DOHH2 (cell line): ENCODE measurements around the gene CD34.
A peak's percentile ranks its signal among the peaks of the same experiment; 100 is the strongest.

ENCODE experiments used
- H3F3A ChIP-seq: fragments of 200-600 bp; sonication (generic), shearing (Covaris generic); 2 replicates; pipeline ENCODE4 v1.6.0; 2016; ENCODE audit warnings: antibody characterized with exemption, mild to moderate bottlenecking; ENCODE audit not compliant: control insufficient read depth, insufficient read depth
- H3K27ac ChIP-seq: fragments of 200-600 bp; sonication (generic); 2 replicates; pipeline ENCODE4 v1.5.1; 2014; ENCODE audit warnings: low read depth, mild to moderate bottlenecking, low read length, moderate library complexity
- H3K27me3 ChIP-seq: fragments of 200-600 bp; sonication (generic); 2 replicates; pipeline ENCODE4 v1.6.1; 2014; ENCODE audit warnings: mild to moderate bottlenecking, low read length, mixed read lengths; ENCODE audit not compliant: control insufficient read depth
- H3K36me3 ChIP-seq: fragments of 200-600 bp; sonication (generic); 2 replicates; pipeline ENCODE4 v1.6.1; 2014; ENCODE audit warnings: mild to moderate bottlenecking, low read length, moderate library complexity, mixed read lengths; ENCODE audit not compliant: control insufficient read depth
- H3K4me1 ChIP-seq: fragments of 200-600 bp; sonication (generic); 2 replicates; pipeline ENCODE4 v1.6.1; 2014; ENCODE audit warnings: mild to moderate bottlenecking, low read length, mixed read lengths; ENCODE audit not compliant: control insufficient read depth
- H3K4me2 ChIP-seq: fragments of 200-600 bp; sonication (generic); 2 replicates; pipeline ENCODE4 v1.6.0; 2014; ENCODE audit warnings: mild to moderate bottlenecking, low read length, moderate library complexity
- H3K4me3 ChIP-seq: fragments of 200-600 bp; sonication (generic); 2 replicates; pipeline ENCODE4 v1.5.1; 2014; ENCODE audit warnings: mild to moderate bottlenecking, low read length, mixed read lengths
- H3K79me2 ChIP-seq: fragments of 200-600 bp; sonication (generic); 2 replicates; pipeline ENCODE4 v1.6.1; 2014; ENCODE audit warnings: mild to moderate bottlenecking, low read length, mixed read lengths; ENCODE audit not compliant: control insufficient read depth
- H3K9me2 ChIP-seq: fragments of 200-600 bp; sonication (generic); replicated peaks from 2 replicates; pipeline ENCODE4 v1.6.1; 2014; ENCODE audit warnings: mild to moderate bottlenecking, low read length, mixed read lengths; ENCODE audit not compliant: control insufficient read depth
- H3K9me3 ChIP-seq: fragments of 200-600 bp; sonication (generic); 2 replicates; pipeline ENCODE4 v1.6.1; 2014; ENCODE audit warnings: antibody characterized with exemption, low read length, mixed read lengths; ENCODE audit not compliant: control insufficient read depth, insufficient read depth
- H4K20me1 ChIP-seq: fragments of 200-600 bp; sonication (generic); 2 replicates; pipeline ENCODE4 v1.6.0; 2014; ENCODE audit warnings: low read depth, mild to moderate bottlenecking, antibody characterized with exemption, low read length, moderate library complexity; ENCODE audit not compliant: control insufficient read depth, insufficient read depth
- EZH2phosphoT487 ChIP-seq: fragments of 200-600 bp; sonication (generic); IDR thresholded peaks from 2 replicates; pipeline ENCODE4 v1.6.1; 2017; ENCODE audit warnings: borderline replicate concordance, mild to moderate bottlenecking, antibody characterized with exemption, low read length, moderate library complexity, mixed read lengths
- TF ChIP-seq, protein P1 (sequence below): fragments of 200-600 bp; sonication (generic); IDR thresholded peaks from one replicate; pipeline ENCODE4 v1.5.1; 2014; ENCODE audit warnings: antibody characterized with exemption, mild to moderate bottlenecking, low read depth, low read length; ENCODE audit not compliant: poor library complexity, severe bottlenecking

The CD34 gene

DNA sequence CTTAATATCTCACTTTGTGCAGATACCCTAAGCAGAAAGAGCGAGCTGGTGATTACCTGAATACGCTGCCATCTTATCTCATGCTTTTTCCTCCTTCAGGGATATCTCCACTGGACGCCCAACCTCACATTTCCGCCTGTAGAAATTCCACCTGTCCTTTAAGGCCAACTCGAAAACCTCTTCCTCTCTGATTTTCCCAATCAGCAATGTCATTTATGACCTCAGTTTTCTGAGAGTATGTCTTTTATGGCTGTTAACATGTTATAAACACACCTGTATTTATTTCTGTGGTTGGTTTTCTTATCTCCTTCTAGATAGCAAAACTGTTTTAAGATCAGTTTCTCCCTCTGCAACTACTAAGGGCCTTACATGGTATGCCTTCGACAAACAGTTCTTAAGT, 41.1 kb downstream of the CD34 start:
- no peaks in the 10 kb centered on the region for H3K9me3 ChIP-seq
- no peaks in the 10 kb centered on the region for H3F3A ChIP-seq
- H3K9me2 ChIP-seq, result no peaks in the 10 kb centered on the region
- H3K36me3 ChIP-seq, result no peaks in the 10 kb centered on the region
- peaks cover 4% of the 10 kb centered on the region for H3K79me2 ChIP-seq
- H3K4me2 ChIP-seq, result no peak overlapping the region
- H3K4me3 ChIP-seq, result no peak overlapping the region
- no peaks in the 10 kb centered on the region for H4K20me1 ChIP-seq
- no peak overlapping the region for H3K27ac ChIP-seq
- peaks cover 34% of the 10 kb centered on the region for H3K4me1 ChIP-seq
- no peak for TF ChIP-seq EZH2phosphoT487
- TF ChIP-seq, protein P1, sequence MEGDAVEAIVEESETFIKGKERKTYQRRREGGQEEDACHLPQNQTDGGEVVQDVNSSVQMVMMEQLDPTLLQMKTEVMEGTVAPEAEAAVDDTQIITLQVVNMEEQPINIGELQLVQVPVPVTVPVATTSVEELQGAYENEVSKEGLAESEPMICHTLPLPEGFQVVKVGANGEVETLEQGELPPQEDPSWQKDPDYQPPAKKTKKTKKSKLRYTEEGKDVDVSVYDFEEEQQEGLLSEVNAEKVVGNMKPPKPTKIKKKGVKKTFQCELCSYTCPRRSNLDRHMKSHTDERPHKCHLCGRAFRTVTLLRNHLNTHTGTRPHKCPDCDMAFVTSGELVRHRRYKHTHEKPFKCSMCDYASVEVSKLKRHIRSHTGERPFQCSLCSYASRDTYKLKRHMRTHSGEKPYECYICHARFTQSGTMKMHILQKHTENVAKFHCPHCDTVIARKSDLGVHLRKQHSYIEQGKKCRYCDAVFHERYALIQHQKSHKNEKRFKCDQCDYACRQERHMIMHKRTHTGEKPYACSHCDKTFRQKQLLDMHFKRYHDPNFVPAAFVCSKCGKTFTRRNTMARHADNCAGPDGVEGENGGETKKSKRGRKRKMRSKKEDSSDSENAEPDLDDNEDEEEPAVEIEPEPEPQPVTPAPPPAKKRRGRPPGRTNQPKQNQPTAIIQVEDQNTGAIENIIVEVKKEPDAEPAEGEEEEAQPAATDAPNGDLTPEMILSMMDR, result no peak
- H3K27me3 ChIP-seq, result no peaks in the 10 kb centered on the region

DNA sequence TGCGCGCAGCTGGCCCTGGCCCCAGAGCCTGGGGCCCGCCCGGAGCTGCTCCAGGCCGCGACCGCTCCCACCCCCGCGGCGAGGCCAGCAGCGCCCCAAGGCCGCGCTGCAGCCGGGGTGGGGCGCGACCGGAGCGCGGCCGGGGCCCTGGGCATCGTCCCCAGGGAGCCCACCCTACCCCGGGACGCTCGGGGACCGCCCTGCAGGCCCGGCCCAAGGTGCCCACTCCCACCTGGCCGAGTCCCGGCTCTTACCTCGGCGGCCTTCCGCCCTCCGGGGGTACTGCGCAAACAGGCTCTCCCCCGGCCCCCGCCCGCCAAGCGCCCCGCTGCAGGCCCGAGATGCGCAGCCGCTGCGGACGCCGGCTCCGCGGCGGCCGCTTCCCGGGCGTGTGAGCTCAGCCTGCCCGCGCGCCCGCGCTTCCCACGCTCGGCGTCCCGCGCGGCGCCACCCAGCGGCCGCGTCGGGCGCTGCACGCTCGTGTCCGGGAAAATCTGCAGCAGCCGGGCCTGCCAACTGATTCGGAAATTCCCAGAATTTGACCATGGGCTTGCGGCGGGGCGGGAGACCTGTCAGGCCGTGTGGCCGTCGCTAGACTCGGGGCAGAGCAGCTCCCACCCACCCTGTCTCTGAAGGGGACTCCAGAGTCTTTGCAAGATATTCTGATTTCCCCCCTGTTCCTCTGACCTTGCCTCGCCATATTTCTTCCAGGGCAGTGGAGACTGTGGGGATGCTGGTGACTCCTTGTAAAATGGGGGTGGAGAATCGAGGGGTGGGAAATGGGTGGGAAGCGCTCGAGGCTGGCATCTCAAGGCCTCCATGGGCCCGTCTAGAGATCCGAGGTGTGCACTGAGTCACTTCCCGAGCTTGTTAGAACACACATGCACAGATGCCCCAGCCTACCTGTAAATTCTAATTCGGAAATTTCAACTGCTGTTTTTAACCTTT, 41.9 kb downstream of the CD34 start:
- peaks cover 38% of the 10 kb centered on the region for H3K4me1 ChIP-seq
- no peaks in the 10 kb centered on the region for H3K9me3 ChIP-seq
- peak overlapping the region; percentile 89 for H3K4me3 ChIP-seq
- no peaks in the 10 kb centered on the region for H3K27me3 ChIP-seq
- no peak overlapping the region for H3K27ac ChIP-seq
- H3K9me2 ChIP-seq, result no peaks in the 10 kb centered on the region
- no peaks in the 10 kb centered on the region for H3F3A ChIP-seq
- H3K4me2 ChIP-seq, result peak overlapping the region; percentile 95
- no peaks in the 10 kb centered on the region for H3K36me3 ChIP-seq
- H3K79me2 ChIP-seq, result peaks cover 4% of the 10 kb centered on the region
- H4K20me1 ChIP-seq, result no peaks in the 10 kb centered on the region
- TF ChIP-seq, protein P1, result peak; percentile 45
- TF ChIP-seq EZH2phosphoT487, result no peak

DNA sequence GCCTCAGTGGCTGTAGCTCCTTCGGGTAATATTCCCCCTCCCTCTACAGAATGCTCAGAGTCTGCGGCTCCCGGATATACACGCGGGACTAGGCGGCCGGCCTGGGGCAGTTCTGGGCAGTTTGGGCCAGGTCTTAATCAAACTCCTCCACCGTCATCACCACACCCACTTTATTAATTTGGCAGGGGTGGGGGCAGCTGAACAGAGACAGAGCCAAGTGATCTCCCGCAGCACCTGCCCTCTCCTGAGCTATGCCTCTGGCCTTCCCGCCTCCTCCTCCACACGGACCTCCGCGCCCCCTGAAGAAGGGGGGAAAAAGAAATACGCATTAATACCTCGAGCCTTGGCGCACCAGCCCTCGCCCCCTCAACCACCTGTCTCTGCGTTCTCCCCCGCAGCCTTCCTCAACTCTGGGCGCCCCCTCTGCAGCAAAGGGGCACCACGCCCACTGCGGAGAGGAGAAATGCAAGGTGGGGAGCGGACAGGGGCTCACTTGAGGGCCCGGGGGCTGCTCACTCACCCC, 42.6 kb downstream of the CD34 start:
- H3K27me3 ChIP-seq, result no peaks in the 10 kb centered on the region
- no peaks in the 10 kb centered on the region for H3K9me3 ChIP-seq
- H3F3A ChIP-seq, result no peaks in the 10 kb centered on the region
- H3K4me2 ChIP-seq, result peak overlapping the region; percentile 95
- TF ChIP-seq EZH2phosphoT487, result no peak
- TF ChIP-seq, protein P1, result no peak
- no peaks in the 10 kb centered on the region for H4K20me1 ChIP-seq
- peak overlapping the region; percentile 89 for H3K4me3 ChIP-seq
- peaks cover 4% of the 10 kb centered on the region for H3K79me2 ChIP-seq
- H3K36me3 ChIP-seq, result no peaks in the 10 kb centered on the region; the same call in 1 of the 2 replicates
- H3K9me2 ChIP-seq, result no peaks in the 10 kb centered on the region
- H3K4me1 ChIP-seq, result peaks cover 38% of the 10 kb centered on the region
- no peak overlapping the region for H3K27ac ChIP-seq
